Urothelium cell line (cell line): ENCODE data around the gene SULT1A1.
"Not testable (repeated sequence)": the region's sequence is repeated elsewhere in the genome, so short reads cannot be mapped to it uniquely, and the experiment has no call there.

Source experiments
- DNase-seq: peaks from one replicate; pipeline ENCODE4 v3.0.0; 2011; ENCODE audit warnings: low spot score, mixed read lengths
- FAIRE-seq: peaks from 2 replicates; lab custom pipeline; 2011; peaks lifted over from hg19 to GRCh38; lab: Jason Lieb, UNC

The SULT1A1 gene

GRCh38 chr16:28592511-28592910, 17.3 kb downstream of the SULT1A1 start:
- no peak for FAIRE-seq
- DNase-seq: no peak

- no peak for DNase-seq
- no peak for FAIRE-seq
Measured at GRCh38 chr16:28591355-28591754, 18.5 kb downstream of the SULT1A1 start.

- no peak for DNase-seq
- no peak for FAIRE-seq
Measured at GRCh38 chr16:28590384-28591340, 19.2 kb downstream of the SULT1A1 start.

GRCh38 chr16:28589930-28590329, 19.9 kb downstream of the SULT1A1 start:
- FAIRE-seq (no peak), DNase-seq (no peak)

- FAIRE-seq (no peak), DNase-seq (no peak)
Measured at GRCh38 chr16:28589069-28589468, 20.8 kb downstream of the SULT1A1 start.

GRCh38 chr16:28587386-28587785, 22.5 kb downstream of the SULT1A1 start:
- DNase-seq: no peak
- FAIRE-seq: no peak

- no peak for DNase-seq
- no peak for FAIRE-seq
Measured at GRCh38 chr16:28586466-28586865, 23.4 kb downstream of the SULT1A1 start.

GRCh38 chr16:28585674-28586073, 24.2 kb downstream of the SULT1A1 start:
- no peak for FAIRE-seq

GRCh38 chr16:28580726-28581315, 29.0 kb downstream of the SULT1A1 start:
- FAIRE-seq (no peak), DNase-seq (no peak)

More at GRCh38 chr16:28585674-28586073, 24.2 kb downstream of the SULT1A1 start:
- no peak for DNase-seq

- no peak for DNase-seq
- no peak for FAIRE-seq
Measured at GRCh38 chr16:28575446-28576109, 34.3 kb downstream of the SULT1A1 start.

- DNase-seq (no peak), FAIRE-seq (no peak)
Measured at GRCh38 chr16:28574925-28575324, 34.9 kb downstream of the SULT1A1 start.

- no peak for FAIRE-seq
- DNase-seq: no peak
Measured at GRCh38 chr16:28573738-28574718, 35.8 kb downstream of the SULT1A1 start.

GRCh38 chr16:28572696-28573510, 36.9 kb downstream of the SULT1A1 start:
- no peak for DNase-seq
- FAIRE-seq: no peak

- FAIRE-seq (no peak), DNase-seq (no peak)
Measured at GRCh38 chr16:28569968-28570752, 39.7 kb downstream of the SULT1A1 start.

GRCh38 chr16:28569021-28569420, 40.8 kb downstream of the SULT1A1 start:
- FAIRE-seq (no peak), DNase-seq (no peak)

- FAIRE-seq (no peak), DNase-seq (no peak)
Measured at GRCh38 chr16:28567292-28567691, 42.6 kb downstream of the SULT1A1 start.

GRCh38 chr16:28566233-28566925, 43.5 kb downstream of the SULT1A1 start:
- FAIRE-seq: not testable (repeated sequence)

GRCh38 chr16:28563218-28563617, 46.6 kb downstream of the SULT1A1 start:
- no peak for FAIRE-seq

More at GRCh38 chr16:28566233-28566925, 43.5 kb downstream of the SULT1A1 start:
- not testable (repeated sequence) for DNase-seq

More at GRCh38 chr16:28563218-28563617, 46.6 kb downstream of the SULT1A1 start:
- no peak for DNase-seq
